Measurements from ENCODE around the gene STK32B. TPM values are rescaled to one million over a fixed set of nuclear protein-coding genes. Genes with fewer than 3 reads are reported as not detected.
A peak's percentile ranks its signal among the peaks of the same experiment; 100 is the strongest.
"Not testable (repeated sequence)": the region's sequence is repeated elsewhere in the genome, so short reads cannot be mapped to it uniquely, and the experiment has no call there.

STK32B gene
- total RNA-seq, 1 experiment from 2014 or later, result not detected

DNA sequence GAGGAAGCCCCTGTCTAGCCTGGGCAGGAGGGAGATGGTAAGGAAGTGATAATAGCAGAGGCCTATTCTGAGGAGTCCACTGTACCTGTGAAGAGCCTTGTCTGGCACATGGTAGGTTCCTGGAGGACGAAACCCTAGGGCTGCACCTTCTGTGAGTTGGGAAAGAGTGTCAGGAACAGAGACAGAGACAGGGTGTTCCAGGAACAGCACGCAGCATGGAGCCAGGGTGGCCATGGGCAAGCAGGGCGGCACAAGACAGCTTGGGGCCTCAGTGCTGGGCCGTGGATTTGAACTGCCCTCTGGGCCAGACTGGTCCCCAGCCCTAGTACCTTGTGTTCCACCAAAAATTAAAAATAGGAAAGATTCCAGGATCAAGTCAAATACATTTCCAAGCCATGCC lies 384.5 kb downstream of the STK32B start:
- no peak for DNase-seq (ENCODE audit: low spot score)

- DNase-seq (ENCODE audit: low spot score), result not testable (repeated sequence)
Measured at GRCh38 chr4:5443976-5444802, 392.9 kb downstream of the STK32B start.

GRCh38 chr4:5444918-5445517 lies 393.7 kb downstream of the STK32B start:
- no peak for DNase-seq (ENCODE audit: low spot score)

- DNase-seq (ENCODE audit: low spot score), result no peak
Measured at GRCh38 chr4:5446595-5447226, 395.4 kb downstream of the STK32B start.

GRCh38 chr4:5447755-5448154 lies 396.5 kb downstream of the STK32B start:
- DNase-seq (ENCODE audit: low spot score), result no peak

DNA sequence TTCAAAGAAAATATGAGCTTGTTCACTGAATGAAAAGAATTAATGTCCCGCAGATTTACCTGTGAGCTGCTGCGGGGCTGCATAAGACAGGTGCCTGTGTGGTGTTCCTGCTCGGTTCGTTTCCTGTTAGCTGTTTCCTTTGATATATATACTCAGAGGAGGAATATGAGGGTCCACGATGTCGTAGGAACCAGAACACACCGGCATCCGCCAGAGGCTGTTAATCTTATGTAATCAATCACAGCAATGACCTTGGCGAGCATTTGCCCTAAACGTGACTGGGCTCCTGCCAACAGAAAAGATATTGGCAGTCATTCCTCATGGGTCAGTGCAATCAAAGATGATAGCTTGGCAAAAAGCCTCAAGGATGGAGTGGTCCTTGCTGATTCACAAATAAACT lies 396.9 kb downstream of the STK32B start:
- no peak for DNase-seq (ENCODE audit: low spot score)

- no peak for DNase-seq (ENCODE audit: low spot score)
Measured at GRCh38 chr4:5451243-5451642, 400.0 kb downstream of the STK32B start.

- DNase-seq (ENCODE audit: low spot score), result no peak
Measured at GRCh38 chr4:5452156-5452555, 400.9 kb downstream of the STK32B start.

- no peak for DNase-seq (ENCODE audit: low spot score)
Measured at GRCh38 chr4:5455003-5455585, 403.8 kb downstream of the STK32B start.

- DNase-seq (ENCODE audit: low spot score), result no peak
Measured at GRCh38 chr4:5456296-5456845, 405.1 kb downstream of the STK32B start.

- DNase-seq (ENCODE audit: low spot score), result no peak
Measured at GRCh38 chr4:5458676-5459075, 407.4 kb downstream of the STK32B start.

DNA sequence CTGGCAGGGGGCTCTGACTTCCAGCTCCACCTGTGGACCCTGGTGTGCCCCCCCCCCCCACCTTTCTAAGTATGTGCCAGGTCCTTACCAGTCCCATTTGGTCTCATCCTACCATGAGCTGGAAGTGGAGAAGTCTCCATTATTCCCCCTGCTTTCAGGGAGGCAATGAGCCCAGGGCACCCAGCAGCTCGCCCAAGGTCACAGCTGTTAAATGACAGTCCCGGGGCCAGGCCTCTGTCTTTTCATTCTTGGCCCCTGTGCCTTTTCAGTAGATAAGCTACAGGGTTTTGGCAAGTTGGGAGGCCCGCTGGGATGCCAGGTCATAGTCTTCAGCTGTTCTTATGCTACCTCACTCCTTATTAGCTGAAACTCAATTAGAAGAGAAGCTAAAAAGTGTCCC lies 408.0 kb downstream of the STK32B start:
- DNase-seq (ENCODE audit: low spot score), result no peak

DNA sequence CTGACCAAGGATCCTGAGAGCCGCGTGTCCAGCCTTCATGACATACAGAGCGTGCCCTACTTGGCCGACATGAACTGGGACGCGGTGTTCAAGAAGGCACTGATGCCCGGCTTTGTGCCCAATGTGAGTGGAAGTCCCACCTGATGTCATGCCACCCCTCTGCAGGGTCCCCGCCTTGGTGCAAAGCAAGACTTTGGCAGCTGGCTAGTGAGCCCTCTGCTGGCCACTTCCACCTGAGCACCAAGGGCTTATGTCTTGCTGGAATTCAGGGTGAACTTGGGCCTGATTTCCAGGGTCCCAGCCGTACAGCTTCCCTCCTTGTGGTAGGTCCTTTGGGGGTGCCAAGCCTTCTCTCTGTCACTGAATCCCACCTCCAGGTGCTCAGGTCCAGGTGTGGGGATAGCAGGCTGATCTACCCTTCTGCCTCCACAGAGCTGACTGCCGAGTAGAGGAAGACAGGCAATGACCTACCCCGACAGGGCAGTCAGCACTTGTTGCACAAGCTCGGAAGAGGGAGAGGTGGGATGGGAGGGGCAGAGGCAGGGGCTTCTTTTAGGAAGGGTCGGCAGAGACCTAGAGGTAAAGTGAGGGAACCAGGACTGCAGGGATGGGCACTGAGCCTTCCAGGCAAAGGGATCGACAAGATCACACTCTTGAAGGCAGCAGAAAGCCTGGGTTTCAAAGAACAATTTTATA lies 409.0 kb downstream of the STK32B start:
- peak; percentile 29 for DNase-seq (ENCODE audit: low spot score)

DNA sequence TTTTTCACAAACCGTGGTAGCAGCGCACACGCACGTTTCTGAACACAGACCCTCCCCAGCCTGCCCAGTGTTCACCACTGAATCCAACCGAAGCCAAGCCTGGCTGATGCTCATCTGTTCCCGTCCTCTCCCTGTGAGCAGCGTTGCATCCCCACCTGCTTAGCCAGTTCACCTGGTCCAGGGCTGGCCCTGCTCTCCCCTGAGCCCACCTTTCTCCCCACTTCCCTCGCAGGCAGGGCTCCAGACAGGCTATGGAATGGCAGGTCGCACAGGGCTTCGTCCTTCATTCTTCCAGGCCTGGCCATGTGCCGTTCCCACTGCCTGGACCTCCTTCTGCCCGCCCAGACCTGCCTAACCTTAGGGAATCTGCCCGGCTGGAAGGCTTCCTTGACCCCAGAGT lies 410.2 kb downstream of the STK32B start:
- no peak for DNase-seq (ENCODE audit: low spot score)

- DNase-seq (ENCODE audit: low spot score), result no peak
Measured at GRCh38 chr4:5462254-5462835, 411.1 kb downstream of the STK32B start.

- DNase-seq (ENCODE audit: low spot score), result no peak
Measured at GRCh38 chr4:5462896-5463295, 411.6 kb downstream of the STK32B start.

DNA sequence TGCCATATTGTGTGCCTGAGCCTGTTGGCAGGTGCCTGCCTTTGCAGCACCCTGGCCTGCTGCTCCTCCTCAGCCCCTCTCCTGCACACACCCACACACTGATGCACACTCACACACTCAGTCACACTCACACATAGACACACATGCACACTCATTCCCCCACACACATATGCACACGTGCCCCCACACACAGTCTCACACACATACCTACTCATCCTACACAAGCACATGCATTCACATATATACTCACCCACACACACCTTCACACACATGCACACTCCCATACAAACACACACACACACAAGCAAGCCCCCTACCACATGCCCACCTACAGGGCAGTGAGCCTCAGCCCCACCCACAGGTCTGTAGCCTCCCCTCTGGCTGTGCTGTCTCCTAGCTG lies 412.1 kb downstream of the STK32B start:
- DNase-seq (ENCODE audit: low spot score), result no peak

GRCh38 chr4:5463936-5464650 lies 412.8 kb downstream of the STK32B start:
- no peak for DNase-seq (ENCODE audit: low spot score)

DNA sequence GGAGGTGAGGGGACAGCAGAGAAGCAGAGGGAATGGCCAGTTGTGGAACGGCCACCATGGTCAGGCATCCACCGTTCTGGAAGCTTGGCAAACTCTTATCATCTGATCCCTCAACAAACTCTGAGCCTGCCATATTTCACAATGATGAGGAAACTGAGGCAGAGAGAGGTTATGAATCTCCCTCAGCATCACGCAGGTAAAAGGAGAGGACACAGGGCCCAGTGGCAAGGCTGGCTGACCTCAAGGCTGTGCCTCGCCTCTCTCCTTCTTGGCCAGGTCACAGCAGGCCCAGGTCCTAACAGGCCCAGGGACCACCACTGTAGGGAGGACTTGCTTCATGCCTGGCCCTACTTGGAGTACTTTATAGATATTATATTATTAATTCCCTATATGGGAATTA lies 414.2 kb downstream of the STK32B start:
- DNase-seq (ENCODE audit: low spot score), result no peak

DNA sequence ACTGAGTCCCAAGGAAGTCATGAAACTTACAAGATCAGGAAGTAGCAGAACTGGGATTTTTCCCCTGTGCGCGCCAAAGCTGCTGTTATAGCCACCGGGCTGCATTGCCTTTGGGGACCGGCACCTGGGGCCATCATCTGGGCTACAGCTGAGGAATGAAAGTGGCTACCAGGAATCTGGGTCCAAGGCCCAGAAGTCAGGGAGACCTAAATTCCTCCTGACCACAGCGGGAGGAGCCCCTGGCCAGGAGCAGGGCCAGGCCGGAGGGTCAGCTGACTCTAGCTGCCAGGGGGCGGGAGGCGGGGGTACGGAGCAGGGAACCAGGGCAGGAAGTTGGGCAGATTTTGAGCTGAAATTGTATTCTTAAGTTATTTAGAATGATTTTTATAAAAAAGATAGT lies 414.7 kb downstream of the STK32B start:
- no peak for DNase-seq (ENCODE audit: low spot score)
